Pancreas (tissue), 10 donors: ENCODE measurements around the gene JOSD1. TPM values are rescaled to one million over a fixed set of nuclear protein-coding genes. Genes with fewer than 3 reads are reported as not detected.

Experiments
- ATAC-seq, 4 donors: fragments of 200-7000 bp; cut with Tn5 transposase; one replicate each; pipeline versions ENCODE4 v1.8.0 to v1.9.1; 2020; ENCODE audit warnings: mild to moderate bottlenecking in 4 of 4, moderate library complexity in 4 of 4
- DNase-seq, 6 donors: peaks; one replicate each; pipeline ENCODE4 v3.0.0-alpha.2; 2020
- FAIRE-seq: peaks from 2 replicates; lab custom pipeline; 2012; peaks lifted over from hg19 to GRCh38; lab: Jason Lieb, UNC
- H3K27ac ChIP-seq, 4 donors: fragments of 200-600 bp; sonication (generic); 1 replicate in 3 of 4; 2 replicates in 1 of 4; pipeline versions ENCODE4 v1.5.0 to v1.8.0; 2020
- H3K27me3 ChIP-seq, 4 donors: fragments of 200-600 bp; one replicate each; pipeline ENCODE4 v1.8.0; 2021
- H3K36me3 ChIP-seq, 3 donors: fragments of 200-600 bp; sonication (generic) in 1 of 3; one replicate each; pipeline versions ENCODE4 v1.5.0 to v1.8.0; 2020 to 2021
- H3K4me1 ChIP-seq, 3 donors: fragments of 200-600 bp; one replicate each; pipeline ENCODE4 v1.8.0; 2021
- H3K4me3 ChIP-seq, 4 donors: fragments of 200-600 bp; sonication (generic) in 2 of 4; one replicate each; pipeline versions ENCODE4 v1.5.0 to v1.8.0; 2020 to 2021
- H3K9me3 ChIP-seq, 4 donors: fragments of 200-600 bp; one replicate each; pipeline ENCODE4 v1.8.0; 2021
- CTCF ChIP-seq, 4 donors: fragments of 200-600 bp; sonication (generic) in 3 of 4; IDR thresholded peaks; one replicate each; pipeline versions ENCODE4 v1.5.0 to v1.8.0; 2021; ENCODE audit warnings: antibody characterized with exemption in 4 of 4
- WGBS, 2 donors: extraction: QIAGEN DNeasy Blood & Tissue Kit; methylation state at CpG; one replicate each; pipeline ENCODE4 v1.1.7; 2013; 5-methylcytosine and 5-hydroxymethylcytosine counted together
- intact Hi-C, 3 donors: fragments of 100-400 bp; cut with DNase I; formaldehyde crosslinking; loops; one replicate each; pipeline versions ENCODE4 v1.11.1 to v1.14.2; 2022
- polyA plus RNA-seq, 2 donors: library from polyadenylated mRNA; stranded (reverse); fragments of 200-250 nt; gene quantifications; one replicate each; pipeline ENCODE4 v1.2.3, GENCODE V29; 2013
- total RNA-seq, 6 donors: library from RNA; stranded (reverse); fragmentation: NEBNext Ultra II Directional in 4 of 6; extraction: Animal tissue kit (Norgen Biotek cat#: 25700) in 4 of 6; gene quantifications; one replicate each; pipeline versions ENCODE4 v1.2.1 to v1.2.4, GENCODE V29; 2021 to 2023
- donor health status: healthy with polysubstance abuse.
- donor health status: DM: no; HTN: no; CAD: no; lungs with moderate emphysema.
- donor health status: DM: no; HTN: no; CAD: no.
- donor health status: control.
- donor health status: control.
- donor health status: Bipolar disorder and iron deficiency.
- donor health status: DM: yes; HTN: yes; CAD: no.
- donor health status: DM: no; HTN: no; CAD: no.
- donor health status: DM: no; HTN: no; CAD: no.
- donor health status: DM: yes; HTN: yes; CAD: no.

The JOSD1 gene
- total and polyA plus RNA-seq, 8 donors = 10.9 to 32.3 (median 20.0) TPM

- no peaks in the 10 kb centered on the region for H3K4me1 ChIP-seq
- FAIRE-seq (no peak), DNase-seq (peak in 1 of 6 donors; percentile 13), ATAC-seq (no peak)
- 94 to 96% methylated on average over 7 of the region's 7 CpGs for WGBS, 2 donors
- intact Hi-C loops = no loop called here
- H3K4me3 ChIP-seq = no peak overlapping the region
- TF ChIP-seq CTCF (IDR thresholded peaks at IDR 0.05) = no peak
- H3K36me3 ChIP-seq = peaks cover 0 to 76% (median 44%) of the 10 kb centered on the region in 3 donors
- H3K9me3 ChIP-seq = no peaks in the 10 kb centered on the region
- H3K27ac ChIP-seq = no peak overlapping the region
- no peaks in the 10 kb centered on the region for H3K27me3 ChIP-seq
Measured at GRCh38 chr22:38724176-38724575, 23.4 kb upstream of the JOSD1 start.

- intact Hi-C loops = no loop called here
- Histone ChIP-seq H3K27ac (no peak overlapping the region), H3K36me3 (peaks cover 0 to 57% (median 27%) of the 10 kb centered on the region in 3 donors), H3K4me3 (no peak overlapping the region), H3K27me3 (no peaks in the 10 kb centered on the region), H3K9me3 (no peaks in the 10 kb centered on the region), H3K4me1 (peaks cover 0 to 15% (median 8%) of the 10 kb centered on the region in 3 donors)
- ATAC-seq = no peak
- no peak for FAIRE-seq
- peak in 1 of 6 donors; percentile 9 for DNase-seq
- no peak for TF ChIP-seq CTCF (IDR thresholded peaks at IDR 0.05)
- 81 to 83% methylated on average over 7 of the region's 7 CpGs for WGBS, 2 donors
Measured at GRCh38 chr22:38721551-38721950, 20.8 kb upstream of the JOSD1 start.

GRCh38 chr22:38720350-38720749 is 19.6 kb upstream of the JOSD1 start:
- FAIRE-seq (no peak), ATAC-seq (no peak), DNase-seq (no peak)
- peaks cover 0 to 54% (median 15%) of the 10 kb centered on the region in 3 donors for H3K36me3 ChIP-seq
- H3K4me3 ChIP-seq = no peak overlapping the region
- no peaks in the 10 kb centered on the region for H3K9me3 ChIP-seq
- no peak for TF ChIP-seq CTCF (IDR thresholded peaks at IDR 0.05)
- intact Hi-C loops = no loop called here
- 87 to 90% methylated on average over 3 of the region's 3 CpGs for WGBS, 2 donors
- H3K4me1 ChIP-seq = peaks cover 0 to 15% (median 8%) of the 10 kb centered on the region in 3 donors
- no peaks in the 10 kb centered on the region for H3K27me3 ChIP-seq
- no peak overlapping the region for H3K27ac ChIP-seq

GRCh38 chr22:38719196-38719595 is 18.5 kb upstream of the JOSD1 start:
- TF ChIP-seq CTCF (IDR thresholded peaks at IDR 0.05) = no peak

DNA sequence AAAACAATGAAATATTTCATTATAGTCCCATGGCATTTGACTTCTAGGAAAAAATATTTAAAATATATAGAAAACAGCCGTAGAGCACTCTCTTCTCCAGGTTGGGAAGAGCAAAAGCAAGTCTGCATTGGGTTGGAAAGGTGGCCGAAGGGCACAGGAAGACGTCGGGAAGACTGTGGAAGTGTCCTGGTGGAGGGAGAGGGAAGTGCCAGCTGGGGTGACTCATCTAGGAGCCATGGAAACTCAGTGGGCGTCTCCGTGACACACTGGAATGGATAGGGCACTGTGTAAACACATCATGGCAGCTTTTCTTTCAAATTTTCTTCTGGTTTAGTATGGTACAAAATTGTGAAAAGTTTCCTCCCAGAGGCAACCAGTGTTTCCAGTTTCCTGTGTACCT is 17.7 kb upstream of the JOSD1 start:
- ATAC-seq = peak; percentile 96 to 97 (median 96)
- peak overlapping the region in 3 of 4 donors; percentile 8 to 60 (median 49) for H3K27ac ChIP-seq
- no peak for FAIRE-seq

More at GRCh38 chr22:38719196-38719595, 18.5 kb upstream of the JOSD1 start:
- intact Hi-C loops = no loop called here
- H3K36me3 ChIP-seq = peaks cover 0 to 42% (median 6%) of the 10 kb centered on the region in 3 donors
- H3K27me3 ChIP-seq = no peaks in the 10 kb centered on the region
- ATAC-seq = no peak
- no peak for DNase-seq
- no peak overlapping the region for H3K4me3 ChIP-seq
- H3K9me3 ChIP-seq = no peaks in the 10 kb centered on the region
- 91 to 95% methylated on average over 6 of the region's 6 CpGs for WGBS, 2 donors
- H3K27ac ChIP-seq = peak overlapping the region in 2 of 4 donors; percentile 49 to 60
- H3K4me1 ChIP-seq = peaks cover 0 to 15% (median 8%) of the 10 kb centered on the region in 3 donors
- no peak for FAIRE-seq

More for the DNA sequence above, 17.7 kb upstream of the JOSD1 start:
- intact Hi-C loops = no loop called here
- H3K36me3 ChIP-seq = peaks cover 0 to 37% (median 5%) of the 10 kb centered on the region in 3 donors
- peaks cover 0 to 15% (median 8%) of the 10 kb centered on the region in 3 donors for H3K4me1 ChIP-seq
- no peak overlapping the region for H3K4me3 ChIP-seq
- peak; percentile 41 to 60 (median 56) for TF ChIP-seq CTCF (IDR thresholded peaks at IDR 0.05)
- peak in 4 of 6 donors; percentile 60 to 81 (median 75) for DNase-seq
- WGBS, 2 donors = 21 to 23% methylated on average over 6 of the region's 6 CpGs
- no peaks in the 10 kb centered on the region for H3K27me3 ChIP-seq
- H3K9me3 ChIP-seq = no peaks in the 10 kb centered on the region
